ENCODE data around the gene FOXP1. TPM values are rescaled to one million over a fixed set of nuclear protein-coding genes. Genes with fewer than 3 reads are reported as not detected.

Gene FOXP1
- total RNA-seq, 1 donor from 2014 or later = 41.2 TPM

DNA sequence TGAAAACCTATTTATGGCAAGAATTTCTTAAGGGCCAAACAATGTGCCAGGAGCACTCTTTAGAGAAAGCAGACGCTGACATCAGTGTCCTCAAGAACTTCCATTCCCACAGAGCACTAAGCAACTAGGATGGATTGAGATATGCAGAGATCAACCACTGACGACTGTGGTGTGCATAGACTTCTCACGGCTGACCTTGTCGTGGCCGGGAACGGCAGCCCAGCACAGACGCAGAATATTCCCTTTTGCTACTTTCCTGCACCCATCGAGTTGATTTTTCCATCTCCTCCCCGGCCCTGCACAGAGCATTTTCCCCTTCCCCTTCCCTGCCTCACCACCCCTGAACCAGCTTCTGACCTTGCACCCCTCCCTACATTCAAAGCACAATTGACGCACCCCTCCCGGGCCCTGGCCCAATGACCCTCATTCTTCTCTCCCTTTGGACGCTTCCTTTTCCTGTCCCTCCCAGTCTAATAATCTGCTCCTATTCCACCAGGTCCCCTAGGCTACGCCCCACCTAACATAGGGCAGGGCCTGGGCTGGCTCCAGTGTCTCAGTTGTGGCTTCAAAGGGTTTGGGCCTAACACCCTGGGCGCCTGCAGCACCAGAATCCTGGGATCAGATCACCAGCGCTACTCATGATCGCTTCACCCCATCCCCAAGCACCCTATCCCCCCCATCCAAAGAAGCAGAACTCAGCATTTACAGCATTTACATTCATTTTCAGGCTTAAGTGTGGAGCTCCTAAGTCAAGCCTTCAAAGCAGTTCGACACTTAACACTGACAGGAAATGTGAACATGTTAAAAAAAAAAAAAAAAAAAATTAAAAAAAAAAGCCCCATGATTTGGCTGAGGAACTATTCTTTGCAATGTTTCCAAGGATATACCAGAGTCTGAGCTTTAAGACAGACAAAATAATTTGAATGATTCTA, 151.2 kb downstream of the FOXP1 start:
- no peaks in the 10 kb centered on the region for H3K9me3 ChIP-seq (replicated peaks)
- TF ChIP-seq, protein P1, sequence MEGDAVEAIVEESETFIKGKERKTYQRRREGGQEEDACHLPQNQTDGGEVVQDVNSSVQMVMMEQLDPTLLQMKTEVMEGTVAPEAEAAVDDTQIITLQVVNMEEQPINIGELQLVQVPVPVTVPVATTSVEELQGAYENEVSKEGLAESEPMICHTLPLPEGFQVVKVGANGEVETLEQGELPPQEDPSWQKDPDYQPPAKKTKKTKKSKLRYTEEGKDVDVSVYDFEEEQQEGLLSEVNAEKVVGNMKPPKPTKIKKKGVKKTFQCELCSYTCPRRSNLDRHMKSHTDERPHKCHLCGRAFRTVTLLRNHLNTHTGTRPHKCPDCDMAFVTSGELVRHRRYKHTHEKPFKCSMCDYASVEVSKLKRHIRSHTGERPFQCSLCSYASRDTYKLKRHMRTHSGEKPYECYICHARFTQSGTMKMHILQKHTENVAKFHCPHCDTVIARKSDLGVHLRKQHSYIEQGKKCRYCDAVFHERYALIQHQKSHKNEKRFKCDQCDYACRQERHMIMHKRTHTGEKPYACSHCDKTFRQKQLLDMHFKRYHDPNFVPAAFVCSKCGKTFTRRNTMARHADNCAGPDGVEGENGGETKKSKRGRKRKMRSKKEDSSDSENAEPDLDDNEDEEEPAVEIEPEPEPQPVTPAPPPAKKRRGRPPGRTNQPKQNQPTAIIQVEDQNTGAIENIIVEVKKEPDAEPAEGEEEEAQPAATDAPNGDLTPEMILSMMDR (IDR thresholded peaks at IDR 0.05; ENCODE audit: borderline replicate concordance) = no peak
- no peaks in the 10 kb centered on the region for H3K36me3 ChIP-seq
- DNase-seq = peak; percentile 31
- peak overlapping the region; percentile 77 for H3K27ac ChIP-seq (replicated peaks)
- H3K4me3 ChIP-seq = no peak overlapping the region
- intact Hi-C loops (cut with micrococcal nuclease) = no loop called here
- H3K4me1 ChIP-seq = peaks cover 51% of the 10 kb centered on the region
- H3K27me3 ChIP-seq (ENCODE audit: low read depth) = no peaks in the 10 kb centered on the region

- no peaks in the 10 kb centered on the region for H3K27me3 ChIP-seq (ENCODE audit: low read depth)
- DNase-seq = no peak
- no peak overlapping the region for H3K4me3 ChIP-seq
- no peaks in the 10 kb centered on the region for H3K36me3 ChIP-seq
- H3K27ac ChIP-seq (replicated peaks) = peak overlapping the region; percentile 77
- H3K9me3 ChIP-seq (replicated peaks) = no peaks in the 10 kb centered on the region
- peaks cover 51% of the 10 kb centered on the region for H3K4me1 ChIP-seq
- intact Hi-C loops (cut with micrococcal nuclease) = no loop called here
- TF ChIP-seq, protein P1 (IDR thresholded peaks at IDR 0.05; ENCODE audit: borderline replicate concordance) = no peak
Observed at GRCh38 chr3:71430941-71431552, 152.5 kb downstream of the FOXP1 start.

- H3K27me3 ChIP-seq (ENCODE audit: low read depth) = no peaks in the 10 kb centered on the region
- peak overlapping the region; percentile 44 for H3K4me3 ChIP-seq
- intact Hi-C loops (cut with micrococcal nuclease) = no loop called here
- H3K27ac ChIP-seq (replicated peaks) = peak overlapping the region; percentile 63
- no peaks in the 10 kb centered on the region for H3K9me3 ChIP-seq (replicated peaks)
- H3K36me3 ChIP-seq = no peaks in the 10 kb centered on the region
- DNase-seq = no peak
- TF ChIP-seq, protein P1 (IDR thresholded peaks at IDR 0.05; ENCODE audit: borderline replicate concordance) = no peak
- peaks cover 51% of the 10 kb centered on the region for H3K4me1 ChIP-seq
Observed at GRCh38 chr3:71429597-71429988, 153.9 kb downstream of the FOXP1 start.

GRCh38 chr3:71428841-71429596, 154.5 kb downstream of the FOXP1 start:
- DNase-seq = peak; percentile 35
- TF ChIP-seq, protein P1 (IDR thresholded peaks at IDR 0.05; ENCODE audit: borderline replicate concordance) = no peak
- H3K27me3 ChIP-seq (ENCODE audit: low read depth) = no peaks in the 10 kb centered on the region

DNA sequence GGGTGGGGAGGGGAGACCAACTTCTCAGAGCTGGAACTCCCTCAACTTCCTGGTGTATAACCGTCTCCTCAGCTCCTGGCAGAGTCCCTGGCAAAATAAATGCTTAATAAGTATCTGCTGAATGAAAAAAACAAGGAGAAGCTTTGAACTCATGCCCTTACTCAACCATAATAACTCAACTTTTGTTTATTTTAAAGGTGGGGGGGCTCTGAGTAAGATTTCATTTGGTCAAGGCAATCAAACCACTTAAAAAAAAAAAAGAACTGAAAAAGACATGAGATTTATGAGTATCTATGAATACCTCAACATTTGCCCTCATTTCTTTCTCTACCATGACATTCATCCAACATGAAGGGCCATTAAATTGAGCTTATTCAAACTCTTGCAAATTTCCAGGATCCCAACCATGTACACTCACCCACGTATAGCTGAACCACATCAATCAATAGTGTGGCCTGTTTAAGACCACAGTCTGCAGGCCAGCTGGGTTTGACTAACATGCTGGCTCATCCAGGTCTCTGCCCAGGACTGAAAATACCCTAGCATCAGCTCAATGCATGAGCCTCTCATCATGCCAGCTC, 157.9 kb downstream of the FOXP1 start:
- no peaks in the 10 kb centered on the region for H3K9me3 ChIP-seq (replicated peaks)
- intact Hi-C loops (cut with micrococcal nuclease) = no loop called here
- DNase-seq = no peak
- no peaks in the 10 kb centered on the region for H3K36me3 ChIP-seq
- no peaks in the 10 kb centered on the region for H3K27me3 ChIP-seq (ENCODE audit: low read depth)
- H3K4me3 ChIP-seq = no peak overlapping the region
- no peak overlapping the region for H3K27ac ChIP-seq (replicated peaks)
- H3K4me1 ChIP-seq = peaks cover 40% of the 10 kb centered on the region
- TF ChIP-seq, protein P1 (IDR thresholded peaks at IDR 0.05; ENCODE audit: borderline replicate concordance) = no peak

More at GRCh38 chr3:71428841-71429596, 154.5 kb downstream of the FOXP1 start:
- peaks cover 49% of the 10 kb centered on the region for H3K4me1 ChIP-seq
- peak overlapping the region; percentile 44 for H3K4me3 ChIP-seq
- intact Hi-C loops (cut with micrococcal nuclease) = no loop called here
- no peaks in the 10 kb centered on the region for H3K9me3 ChIP-seq (replicated peaks)
- no peaks in the 10 kb centered on the region for H3K36me3 ChIP-seq
- peak overlapping the region; percentile 63 for H3K27ac ChIP-seq (replicated peaks)
